CD8-positive, alpha-beta memory T cell (primary cell): Measurements from ENCODE around the gene TMEM179. TPM values are rescaled to one million over a fixed set of nuclear protein-coding genes. Genes with fewer than 3 reads are reported as not detected.

Experiments
- CTCF ChIA-PET: fragments of 350-600 bp; sonication (Branson Sonifier 250); formaldehyde crosslinking; loops from one replicate; lab custom pipeline; 2021; ENCODE audit warnings: antibody characterized with exemption; lab: Charles Lee
- POLR2A ChIA-PET: fragments of 350-600 bp; sonication (Branson Sonifier 250); formaldehyde crosslinking; loops from one replicate; lab custom pipeline; 2021; ENCODE audit warnings: antibody characterized with exemption; lab: Charles Lee
- DNase-seq, 5 donors: peaks; one replicate each; pipeline versions ENCODE4 v3.0.0 to v3.0.0-alpha.2; 2020 to 2022; ENCODE audit warnings: mixed read lengths in 1 of 5
- H3K27ac ChIP-seq: one replicate; pipeline ENCODE4 v1.7.0; 2013; ENCODE audit warnings: low read depth, mild to moderate bottlenecking, low read length, moderate library complexity
- H3K27me3 ChIP-seq: 2 replicates; pipeline ENCODE4 v1.7.0; 2013; ENCODE audit warnings: low read length, mild to moderate bottlenecking; ENCODE audit not compliant: insufficient read depth, poor library complexity, severe bottlenecking
- H3K36me3 ChIP-seq: 2 replicates; pipeline ENCODE4 v1.7.0; 2013; ENCODE audit warnings: mild to moderate bottlenecking, low read length, moderate library complexity; ENCODE audit not compliant: insufficient read depth
- H3K4me1 ChIP-seq: 2 replicates; pipeline ENCODE4 v1.7.0; 2013; ENCODE audit warnings: mild to moderate bottlenecking, low read length, moderate library complexity; ENCODE audit not compliant: insufficient read depth
- H3K4me3 ChIP-seq: 2 replicates; pipeline ENCODE4 v1.7.0; 2013; ENCODE audit warnings: mild to moderate bottlenecking, low read length
- H3K9me3 ChIP-seq: 2 replicates; pipeline ENCODE4 v1.7.0; 2013; ENCODE audit warnings: mild to moderate bottlenecking, low read length
- H3K27ac Mint-ChIP-seq, 8 donors: one replicate each; pipeline ENCODE4 v1.8.0; 2020 to 2021; ENCODE audit warnings: mixed read lengths in 8 of 8, mild to moderate bottlenecking in 6 of 8, inconsistent platforms in 3 of 8, moderate library complexity in 3 of 8
- H3K27me3 Mint-ChIP-seq, 2 donors: one replicate each; pipeline ENCODE4 v1.8.0; 2020 to 2021; ENCODE audit warnings: mixed read lengths in 2 of 2, mild to moderate bottlenecking in 1 of 2, moderate library complexity in 1 of 2
- H3K36me3 Mint-ChIP-seq, 3 donors: one replicate each; pipeline ENCODE4 v1.8.0; 2020 to 2021; ENCODE audit warnings: mixed read lengths in 3 of 3, inconsistent platforms in 1 of 3, mild to moderate bottlenecking in 1 of 3
- H3K4me1 Mint-ChIP-seq, 3 donors: one replicate each; pipeline ENCODE4 v1.8.0; 2020 to 2021; ENCODE audit warnings: mixed read lengths in 3 of 3, inconsistent platforms in 1 of 3, mild to moderate bottlenecking in 1 of 3
- H3K4me3 Mint-ChIP-seq, 7 donors: one replicate each; pipeline ENCODE4 v1.8.0; 2020 to 2021; ENCODE audit warnings: mixed read lengths in 7 of 7, mild to moderate bottlenecking in 6 of 7, moderate library complexity in 4 of 7, inconsistent platforms in 2 of 7
- H3K9me3 Mint-ChIP-seq, 5 donors: one replicate each; pipeline ENCODE4 v1.8.0; 2020 to 2022; ENCODE audit warnings: mixed read lengths in 5 of 5, mild to moderate bottlenecking in 3 of 5, moderate library complexity in 2 of 5, inconsistent platforms in 1 of 5
- polyA plus RNA-seq: library from polyadenylated mRNA; unstranded; fragments of 300-500 nt; fragmentation: Illumina TruSeq; gene quantifications from one replicate; pipeline ENCODE4 v1.2.3, GENCODE V29; 2021
- total RNA-seq, 2 experiments: library from RNA; stranded (reverse); gene quantifications; one replicate each; pipeline ENCODE4 v1.2.3, GENCODE V29; 2021

TMEM179 gene
- total and polyA plus RNA-seq, 3 experiments from 2014 or later, result 0.31 TPM; not detected in 2

GRCh38 chr14:104650057-104650980 is 45.7 kb upstream of the TMEM179 start:
- peak; percentile 40 to 74 (median 53) for DNase-seq
- H3K36me3 ChIP-seq, result no peaks in the 10 kb centered on the region
- Mint-ChIP-seq H3K27me3 (peaks cover 8 to 26% of the 10 kb centered on the region in 2 donors), H3K27ac (no peak overlapping the region), H3K9me3 (peaks cover 0 to 6% (median 4%) of the 10 kb centered on the region in 5 donors), H3K36me3 (no peaks in the 10 kb centered on the region), H3K4me1 (peaks cover 0 to 6% (median 3%) of the 10 kb centered on the region in 3 donors), H3K4me3 (peak overlapping the region in 3 of 7 donors; percentile 23 to 72 (median 37))
- no peak overlapping the region for H3K4me3 ChIP-seq
- no peaks in the 10 kb centered on the region for H3K9me3 ChIP-seq
- CTCF ChIA-PET, result interaction anchor here (0.6 to 0.9 kb wide), 2 partner anchors 55 to 385 kb away, joined by 3 read pairs; no protein-coding TSS in a partner anchor
- no peaks in the 10 kb centered on the region for H3K27me3 ChIP-seq
- no peaks in the 10 kb centered on the region for H3K4me1 ChIP-seq
- POLR2A ChIA-PET, result no interaction called here
- H3K27ac ChIP-seq, result no peak overlapping the region

GRCh38 chr14:104647467-104648043 is 43.0 kb upstream of the TMEM179 start:
- H3K4me3 ChIP-seq, result no peak overlapping the region
- POLR2A ChIA-PET, result no interaction called here
- H3K36me3 ChIP-seq, result no peaks in the 10 kb centered on the region
- Mint-ChIP-seq H3K27me3 (peaks cover 5 to 33% of the 10 kb centered on the region in 2 donors), H3K4me1 (peaks cover 0 to 6% (median 3%) of the 10 kb centered on the region in 3 donors), H3K4me3 (no peak overlapping the region), H3K27ac (no peak overlapping the region), H3K36me3 (peaks cover 0 to 4% (median 0%) of the 10 kb centered on the region in 3 donors), H3K9me3 (peaks cover 0 to 12% (median 4%) of the 10 kb centered on the region in 5 donors)
- no peaks in the 10 kb centered on the region for H3K4me1 ChIP-seq
- H3K27ac ChIP-seq, result no peak overlapping the region
- DNase-seq, result no peak
- H3K9me3 ChIP-seq, result no peaks in the 10 kb centered on the region
- CTCF ChIA-PET, result interaction anchor here (1.3 kb wide), 1 partner anchor 62 kb away, joined by 3 read pairs; no protein-coding TSS in a partner anchor
- H3K27me3 ChIP-seq, result no peaks in the 10 kb centered on the region

- Mint-ChIP-seq H3K36me3 (peaks cover 0 to 4% (median 0%) of the 10 kb centered on the region in 3 donors), H3K4me1 (peaks cover 0 to 4% (median under 1%) of the 10 kb centered on the region in 3 donors), H3K4me3 (no peak overlapping the region), H3K27ac (no peak overlapping the region), H3K9me3 (peaks cover 0 to 12% (median 4%) of the 10 kb centered on the region in 5 donors), H3K27me3 (peaks cover 6 to 35% of the 10 kb centered on the region in 2 donors)
- Histone ChIP-seq H3K27me3 (peaks cover 7% of the 10 kb centered on the region), H3K27ac (no peak overlapping the region), H3K9me3 (no peaks in the 10 kb centered on the region), H3K4me3 (no peak overlapping the region), H3K4me1 (no peaks in the 10 kb centered on the region), H3K36me3 (no peaks in the 10 kb centered on the region)
- ChIA-PET CTCF (no interaction called here), POLR2A (no interaction called here)
- no peak for DNase-seq
These were observed 40.2 kb upstream of the TMEM179 start for GRCh38 chr14:104644656-104645378.

- H3K9me3 Mint-ChIP-seq, result peaks cover 0 to 12% (median 4%) of the 10 kb centered on the region in 5 donors
- no peaks in the 10 kb centered on the region for H3K9me3 ChIP-seq
- no peak overlapping the region for H3K27ac Mint-ChIP-seq
- no peak overlapping the region for H3K4me3 ChIP-seq
- no peaks in the 10 kb centered on the region for H3K4me1 Mint-ChIP-seq
- peaks cover 6 to 34% of the 10 kb centered on the region in 2 donors for H3K27me3 Mint-ChIP-seq
- H3K36me3 ChIP-seq, result no peaks in the 10 kb centered on the region
- CTCF ChIA-PET, result no interaction called here
- DNase-seq, result no peak
- peaks cover 0 to 4% (median 0%) of the 10 kb centered on the region in 3 donors for H3K36me3 Mint-ChIP-seq
- no peak overlapping the region for H3K4me3 Mint-ChIP-seq
- H3K4me1 ChIP-seq, result no peaks in the 10 kb centered on the region
- H3K27ac ChIP-seq, result no peak overlapping the region
- POLR2A ChIA-PET, result no interaction called here
- peaks cover 8% of the 10 kb centered on the region for H3K27me3 ChIP-seq
These were observed 39.6 kb upstream of the TMEM179 start for GRCh38 chr14:104644091-104644635.

GRCh38 chr14:104643306-104643705 is 38.7 kb upstream of the TMEM179 start:
- Mint-ChIP-seq H3K36me3 (peaks cover 0 to 4% (median 0%) of the 10 kb centered on the region in 3 donors), H3K27ac (no peak overlapping the region), H3K4me1 (no peaks in the 10 kb centered on the region), H3K9me3 (peaks cover 0 to 12% (median 4%) of the 10 kb centered on the region in 5 donors), H3K27me3 (peaks cover 10 to 40% of the 10 kb centered on the region in 2 donors), H3K4me3 (no peak overlapping the region)
- H3K27me3 ChIP-seq, result peaks cover 8% of the 10 kb centered on the region
- H3K9me3 ChIP-seq, result no peaks in the 10 kb centered on the region
- no peaks in the 10 kb centered on the region for H3K4me1 ChIP-seq
- H3K36me3 ChIP-seq, result no peaks in the 10 kb centered on the region
- no peak for DNase-seq
- no peak overlapping the region for H3K4me3 ChIP-seq
- H3K27ac ChIP-seq, result no peak overlapping the region
- POLR2A ChIA-PET, result no interaction called here
- CTCF ChIA-PET, result no interaction called here

- DNase-seq, result no peak
- ChIA-PET CTCF (no interaction called here), POLR2A (no interaction called here)
- Histone ChIP-seq H3K4me3 (no peak overlapping the region), H3K27me3 (peaks cover 8% of the 10 kb centered on the region), H3K9me3 (no peaks in the 10 kb centered on the region), H3K36me3 (no peaks in the 10 kb centered on the region), H3K4me1 (no peaks in the 10 kb centered on the region), H3K27ac (no peak overlapping the region)
- peaks cover 0 to 4% (median 0%) of the 10 kb centered on the region in 3 donors for H3K36me3 Mint-ChIP-seq
- no peak overlapping the region for H3K27ac Mint-ChIP-seq
- H3K4me1 Mint-ChIP-seq, result no peaks in the 10 kb centered on the region
- peaks cover 0 to 12% (median 4%) of the 10 kb centered on the region in 5 donors for H3K9me3 Mint-ChIP-seq
- peaks cover 10 to 41% of the 10 kb centered on the region in 2 donors for H3K27me3 Mint-ChIP-seq
- H3K4me3 Mint-ChIP-seq, result no peak overlapping the region
These were observed 37.9 kb upstream of the TMEM179 start for GRCh38 chr14:104642540-104642868.

GRCh38 chr14:104641753-104642539 is 37.4 kb upstream of the TMEM179 start:
- Mint-ChIP-seq H3K4me3 (no peak overlapping the region), H3K27me3 (peaks cover 10 to 43% of the 10 kb centered on the region in 2 donors), H3K36me3 (peaks cover 0 to 4% (median 0%) of the 10 kb centered on the region in 3 donors), H3K9me3 (peaks cover 0 to 12% (median 4%) of the 10 kb centered on the region in 5 donors), H3K4me1 (no peaks in the 10 kb centered on the region), H3K27ac (no peak overlapping the region)
- ChIA-PET POLR2A (no interaction called here), CTCF (no interaction called here)
- H3K4me3 ChIP-seq, result no peak overlapping the region
- H3K36me3 ChIP-seq, result no peaks in the 10 kb centered on the region
- peaks cover 8% of the 10 kb centered on the region for H3K27me3 ChIP-seq
- DNase-seq, result no peak
- no peaks in the 10 kb centered on the region for H3K4me1 ChIP-seq
- H3K9me3 ChIP-seq, result no peaks in the 10 kb centered on the region
- no peak overlapping the region for H3K27ac ChIP-seq
